ENCODE measurements around the gene RGP1.

DNA sequence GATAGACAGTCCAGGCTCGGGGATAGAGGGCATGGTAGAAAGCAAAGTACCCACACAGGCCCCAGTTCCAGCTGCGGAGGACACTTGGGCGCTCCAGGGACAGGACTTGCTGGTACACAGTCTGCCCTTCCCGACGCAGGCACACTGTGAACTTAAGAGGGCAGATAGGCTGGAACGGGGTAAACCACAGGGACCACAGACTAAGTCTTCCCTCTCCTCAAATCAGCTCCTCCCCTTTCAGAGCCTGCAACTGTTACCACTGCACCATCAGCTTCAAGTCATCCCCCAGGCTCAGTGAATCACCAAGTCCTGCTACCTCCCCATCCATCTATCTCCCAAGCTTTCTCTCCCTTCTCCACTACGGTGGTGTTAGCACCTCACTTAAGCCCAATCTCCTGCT lies 7.3 kb upstream of the RGP1 start:
- TF ChIP-seq, protein P1, sequence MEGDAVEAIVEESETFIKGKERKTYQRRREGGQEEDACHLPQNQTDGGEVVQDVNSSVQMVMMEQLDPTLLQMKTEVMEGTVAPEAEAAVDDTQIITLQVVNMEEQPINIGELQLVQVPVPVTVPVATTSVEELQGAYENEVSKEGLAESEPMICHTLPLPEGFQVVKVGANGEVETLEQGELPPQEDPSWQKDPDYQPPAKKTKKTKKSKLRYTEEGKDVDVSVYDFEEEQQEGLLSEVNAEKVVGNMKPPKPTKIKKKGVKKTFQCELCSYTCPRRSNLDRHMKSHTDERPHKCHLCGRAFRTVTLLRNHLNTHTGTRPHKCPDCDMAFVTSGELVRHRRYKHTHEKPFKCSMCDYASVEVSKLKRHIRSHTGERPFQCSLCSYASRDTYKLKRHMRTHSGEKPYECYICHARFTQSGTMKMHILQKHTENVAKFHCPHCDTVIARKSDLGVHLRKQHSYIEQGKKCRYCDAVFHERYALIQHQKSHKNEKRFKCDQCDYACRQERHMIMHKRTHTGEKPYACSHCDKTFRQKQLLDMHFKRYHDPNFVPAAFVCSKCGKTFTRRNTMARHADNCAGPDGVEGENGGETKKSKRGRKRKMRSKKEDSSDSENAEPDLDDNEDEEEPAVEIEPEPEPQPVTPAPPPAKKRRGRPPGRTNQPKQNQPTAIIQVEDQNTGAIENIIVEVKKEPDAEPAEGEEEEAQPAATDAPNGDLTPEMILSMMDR (IDR thresholded peaks at IDR 0.05), result no peak
- no peak for TF ChIP-seq POLR2A (IDR thresholded peaks at IDR 0.05)
- TF ChIP-seq EP300 (IDR thresholded peaks at IDR 0.05), result no peak
